Measurements from ENCODE around the gene OR2A42.
A peak's percentile ranks its signal among the peaks of the same experiment; 100 is the strongest.
"Not testable (repeated sequence)": the region's sequence is repeated elsewhere in the genome, so short reads cannot be mapped to it uniquely, and the experiment has no call there.

Gene OR2A42

DNA sequence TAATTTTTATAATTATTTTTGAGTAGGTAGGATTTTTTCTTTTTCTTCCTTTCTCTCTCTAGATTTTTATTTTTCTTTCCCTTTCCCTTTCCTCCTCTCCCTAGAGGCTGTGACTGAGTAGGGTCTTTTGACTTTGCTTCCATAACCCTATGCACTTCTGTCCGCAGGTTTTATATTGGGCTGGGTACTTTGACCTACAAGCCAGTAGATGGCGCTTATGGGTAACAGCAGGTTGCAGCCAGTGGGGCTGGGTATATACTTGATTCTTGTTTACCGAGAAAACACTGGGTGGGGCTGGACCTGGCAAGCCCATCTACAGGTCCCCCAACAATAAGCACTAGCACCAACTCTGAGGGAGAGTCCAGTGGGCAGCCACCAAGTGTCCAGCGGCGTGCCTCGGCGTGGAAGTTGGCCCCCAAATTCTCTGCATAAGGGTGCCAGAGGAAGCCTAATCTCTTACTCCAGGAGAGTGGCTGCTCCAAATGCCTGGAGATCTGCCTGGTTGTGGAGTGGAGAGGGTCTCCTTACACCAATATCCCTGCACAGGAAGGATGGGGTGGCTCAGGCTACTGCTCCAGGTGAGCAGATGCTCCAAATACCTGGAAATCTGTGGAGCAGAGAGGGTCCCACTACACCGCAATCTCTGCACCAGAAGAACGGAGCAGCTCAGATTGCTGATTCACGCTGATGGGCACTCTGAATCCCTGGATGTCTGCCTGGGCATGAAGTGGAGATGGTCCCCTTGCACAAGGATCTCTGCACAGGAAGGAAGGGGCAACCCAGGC lies 60.8 kb downstream of the OR2A42 start:
- CTCF ChIA-PET: interaction anchor here (0.6 to 1.6 kb wide), 6 partner anchors 9 to 259 kb away, joined by 3 to 10 read pairs (median 4); no protein-coding TSS in a partner anchor
- POLR2A ChIA-PET: not testable (repeated sequence)

More for the DNA sequence above, 60.8 kb downstream of the OR2A42 start:
- H3K4me1 ChIP-seq (ENCODE audit: control insufficient read depth, insufficient read depth, low read length); H3K27ac ChIP-seq (ENCODE audit: extremely low read depth, low read depth, low read length); H3K9me3 ChIP-seq (ENCODE audit: control insufficient read depth, insufficient read depth, low read depth, low read length); H3K36me3 ChIP-seq (ENCODE audit: control insufficient read depth in 2 of 2, insufficient read depth in 1 of 2, low read length in 2 of 2); H3K4me3 ChIP-seq (ENCODE audit: low read depth, low read length): not testable (repeated sequence)
- peak; percentile 66 for TF ChIP-seq ZNF654 (tag by site-specific recombination; IDR thresholded peaks at IDR 0.05; ENCODE audit: low read depth)
